ENCODE results near the gene SLC41A1.
"Not testable (repeated sequence)": the region's sequence is repeated elsewhere in the genome, so short reads cannot be mapped to it uniquely, and the experiment has no call there.

Gene SLC41A1

GRCh38 chr1:205812878-205813754 is at the start of gene SLC41A1:
Gene SLC41A1 (minus strand): TSS chr1:205813198. CDS start chr1:205810441, 2,757 bp downstream.
- DNase-seq (ENCODE audit: low read depth, low spot score) = peak; percentile 96

- no peak for DNase-seq (ENCODE audit: low read depth, low spot score)
Observed at GRCh38 chr1:205861540-205861939, 48.5 kb upstream of the SLC41A1 start.

GRCh38 chr1:205858141-205858961 is 45.4 kb upstream of the SLC41A1 start:
- DNase-seq (ENCODE audit: low read depth, low spot score) = no peak

GRCh38 chr1:205857501-205857900 is 44.5 kb upstream of the SLC41A1 start:
- DNase-seq (ENCODE audit: low read depth, low spot score) = not testable (repeated sequence)

- no peak for DNase-seq (ENCODE audit: low read depth, low spot score)
Observed at GRCh38 chr1:205856433-205856832, 43.4 kb upstream of the SLC41A1 start.

- no peak for DNase-seq (ENCODE audit: low read depth, low spot score)
Observed at GRCh38 chr1:205852969-205853368, 40.0 kb upstream of the SLC41A1 start.

GRCh38 chr1:205851993-205852392 is 39.0 kb upstream of the SLC41A1 start:
- DNase-seq (ENCODE audit: low read depth, low spot score) = no peak

GRCh38 chr1:205849619-205850355 is 36.8 kb upstream of the SLC41A1 start, which contains the start of gene PM20D1:
Gene PM20D1 (minus strand): TSS chr1:205850132. CDS start chr1:205850072, 60 bp downstream.
- DNase-seq (ENCODE audit: low read depth, low spot score) = peak; percentile 76

- no peak for DNase-seq (ENCODE audit: low read depth, low spot score)
Observed at GRCh38 chr1:205843036-205843859, 30.2 kb upstream of the SLC41A1 start.

GRCh38 chr1:205842229-205842628 is 29.2 kb upstream of the SLC41A1 start:
- DNase-seq (ENCODE audit: low read depth, low spot score) = no peak

GRCh38 chr1:205840146-205840923 is 27.3 kb upstream of the SLC41A1 start:
- DNase-seq (ENCODE audit: low read depth, low spot score) = no peak

GRCh38 chr1:205837382-205837970 is 24.5 kb upstream of the SLC41A1 start:
- DNase-seq (ENCODE audit: low read depth, low spot score) = no peak

GRCh38 chr1:205834751-205835150 is 21.8 kb upstream of the SLC41A1 start:
- no peak for DNase-seq (ENCODE audit: low read depth, low spot score)

- DNase-seq (ENCODE audit: low read depth, low spot score) = no peak
Observed at GRCh38 chr1:205832326-205832751, 19.3 kb upstream of the SLC41A1 start.

- no peak for DNase-seq (ENCODE audit: low read depth, low spot score)
Observed at GRCh38 chr1:205827623-205828022, 14.6 kb upstream of the SLC41A1 start.

GRCh38 chr1:205826995-205827394 is 14.0 kb upstream of the SLC41A1 start:
- DNase-seq (ENCODE audit: low read depth, low spot score) = no peak

- DNase-seq (ENCODE audit: low read depth, low spot score) = no peak
Observed at GRCh38 chr1:205826016-205826806, 13.2 kb upstream of the SLC41A1 start.

GRCh38 chr1:205824180-205824579 is 11.2 kb upstream of the SLC41A1 start:
- DNase-seq (ENCODE audit: low read depth, low spot score) = no peak

GRCh38 chr1:205823260-205823659 is 10.3 kb upstream of the SLC41A1 start:
- not testable (repeated sequence) for DNase-seq (ENCODE audit: low read depth, low spot score)
